ENCODE results near the gene BRD8.

Gene BRD8

GRCh38 chr5:138096997-138097828 is 81.2 kb downstream of the BRD8 start:
- DNase-seq (ENCODE audit: low read depth in 2 of 2), result no peak

DNA sequence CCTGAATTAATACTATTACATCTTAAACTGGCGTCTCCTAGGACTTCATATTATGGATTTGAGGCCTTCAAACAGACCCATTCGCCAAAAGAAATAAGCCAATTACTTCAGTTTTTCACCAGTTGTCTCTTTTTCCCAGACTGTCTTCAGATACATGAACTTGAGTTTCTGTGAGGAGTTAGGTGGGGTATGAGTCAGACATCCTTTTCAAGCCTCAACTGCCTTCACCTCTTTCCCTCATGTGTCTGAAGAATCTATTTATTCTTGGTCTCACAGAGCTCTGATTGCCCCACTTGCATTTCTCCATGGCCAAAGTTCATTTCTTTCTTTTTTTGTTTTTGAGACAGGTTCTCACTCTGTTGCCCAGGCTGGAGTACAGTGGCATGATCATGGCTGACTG is 82.1 kb downstream of the BRD8 start:
- DNase-seq (ENCODE audit: low read depth in 2 of 2), result no peak

- no peak for DNase-seq (ENCODE audit: low read depth in 2 of 2)
Measured at GRCh38 chr5:138095100-138095907, 83.1 kb downstream of the BRD8 start.

- no peak for DNase-seq (ENCODE audit: low read depth in 2 of 2)
Measured at GRCh38 chr5:138093036-138093435, 85.4 kb downstream of the BRD8 start.

- no peak for DNase-seq (ENCODE audit: low read depth in 2 of 2)
Measured at GRCh38 chr5:138092301-138092700, 86.1 kb downstream of the BRD8 start.

DNA sequence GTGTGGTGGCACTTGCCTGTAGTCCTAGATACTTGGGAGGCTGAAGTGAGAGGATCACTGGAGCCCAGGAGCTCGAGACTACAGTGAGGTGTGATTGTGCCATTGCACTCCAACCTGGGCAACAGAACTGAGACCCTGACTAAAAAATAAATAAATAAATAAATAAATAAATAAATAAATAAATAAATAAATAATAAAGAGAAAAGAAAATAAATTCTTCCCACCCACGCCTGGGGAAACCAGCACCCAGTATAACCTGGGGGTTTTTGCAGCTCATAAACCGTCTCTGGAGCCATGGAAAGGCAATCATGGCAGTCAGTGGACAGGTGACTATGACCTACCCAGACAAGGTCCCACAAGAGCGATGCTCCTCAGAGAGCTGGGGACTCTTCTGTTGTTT is 86.7 kb downstream of the BRD8 start:
- DNase-seq (ENCODE audit: low read depth in 2 of 2), result no peak
